HepG2 (cell line): Measurements from ENCODE around the gene FAM187B. TPM values are rescaled to one million over a fixed set of nuclear protein-coding genes. Genes with fewer than 3 reads are reported as not detected.

ENCODE experiments used
- ATAC-seq: fragments of 200-7000 bp; cut with Tn5 transposase; 3 replicates; pipeline ENCODE4 v1.9.1; 2020; ENCODE audit warnings: mild to moderate bottlenecking, moderate library complexity
- BruUV-seq: library from RNA; stranded (reverse); fragments of 400-500 nt; replicated peaks from 2 replicates; lab custom pipeline; 2021; lab: Mats Ljungman, UMichigan
- CTCF ChIA-PET: fragments of 300-600 bp; formaldehyde crosslinking; extraction: SDS; loops from one replicate; lab custom pipeline; 2021; ENCODE audit warnings: low total read pairs, inconsistent platforms, low intra/inter-chr PET ratio; lab: Yijun Ruan, JAX
- POLR2A ChIA-PET: fragments of 350-600 bp; sonication (Branson Sonifier 250); formaldehyde crosslinking; loops from one replicate; lab custom pipeline; 2020; ENCODE audit warnings: antibody characterized with exemption, inconsistent platforms; lab: Yijun Ruan, JAX
- DNase-seq: peaks from one replicate; pipeline ENCODE4 v3.0.0-alpha.2; 2015; ENCODE audit warnings: low spot score
- FAIRE-seq: peaks from 3 replicates; lab custom pipeline; 2011; peaks lifted over from hg19 to GRCh38; lab: Jason Lieb, UNC
- H2AFZ ChIP-seq: one replicate; pipeline ENCODE4 v1.6.1; 2011; ENCODE audit warnings: low read length, inconsistent platforms
- H3K27ac ChIP-seq: fragments of 300-600 bp; 3 replicates; pipeline ENCODE4 v1.8.0; 2011; ENCODE audit warnings: mixed run types, mild to moderate bottlenecking, mixed read lengths, low read length, inconsistent platforms; ENCODE audit not compliant: insufficient read depth; ENCODE audit errors: extremely low read length
- H3K27me3 ChIP-seq, 2 experiments: fragments of 200-600 bp in 1 of 2; 2 replicates in 1 of 2; 3 replicates in 1 of 2; pipeline versions ENCODE4 v1.6.0 to v1.8.0; 2011; ENCODE audit warnings: low read length in 2 of 2, mild to moderate bottlenecking in 2 of 2, moderate library complexity in 2 of 2, inconsistent platforms in 1 of 2; ENCODE audit not compliant: insufficient read depth in 2 of 2, control insufficient read depth in 1 of 2
- H3K36me3 ChIP-seq, 2 experiments: fragments of 200-600 bp in 1 of 2; replicated peaks in 1 of 2; 2 replicates in 1 of 2; 3 replicates in 1 of 2; pipeline versions ENCODE4 v1.5.1 to v1.8.0; 2011; ENCODE audit warnings: low read length in 2 of 2, inconsistent platforms in 1 of 2; ENCODE audit not compliant: insufficient read depth in 2 of 2, control insufficient read depth in 1 of 2
- H3K4me1 ChIP-seq: 2 replicates; pipeline ENCODE4 v1.5.1; 2012; ENCODE audit warnings: low read length, inconsistent platforms; ENCODE audit not compliant: insufficient read depth
- H3K4me2 ChIP-seq: 2 replicates; pipeline ENCODE4 v1.6.0; 2011; ENCODE audit warnings: low read depth, low read length, inconsistent platforms
- H3K4me3 ChIP-seq, 3 experiments: fragments of 200-600 bp in 1 of 3; sonication (generic), shearing (Covaris generic) in 1 of 3; replicated peaks in 1 of 3; 2 replicates each; pipeline ENCODE4 v1.5.1; 2011 to 2016; ENCODE audit warnings: low read length in 3 of 3, inconsistent platforms in 2 of 3, low read depth in 2 of 3, mild to moderate bottlenecking in 2 of 3, control low read depth in 1 of 3, mixed read lengths in 1 of 3; ENCODE audit not compliant: insufficient read depth in 1 of 3
- H3K79me2 ChIP-seq: one replicate; pipeline ENCODE4 v1.6.1; 2011; ENCODE audit warnings: low read length, inconsistent platforms; ENCODE audit not compliant: insufficient read depth
- H3K9ac ChIP-seq: 2 replicates; pipeline ENCODE4 v1.6.0; 2011; ENCODE audit warnings: mild to moderate bottlenecking, low read depth, low read length, inconsistent platforms; ENCODE audit not compliant: insufficient read depth
- H3K9me3 ChIP-seq: 2 replicates; pipeline ENCODE4 v1.5.1; 2012; ENCODE audit warnings: mild to moderate bottlenecking, low read length
- H4K20me1 ChIP-seq: 2 replicates; pipeline ENCODE4 v1.6.0; 2011; ENCODE audit warnings: inconsistent platforms, mild to moderate bottlenecking, low read length, moderate library complexity; ENCODE audit not compliant: insufficient read depth
- AFF4 ChIP-seq: sonication (generic); formaldehyde crosslinking; IDR thresholded peaks from 2 replicates; pipeline ENCODE4 v1.4.0; 2020; ENCODE audit warnings: missing genetic modification reagents
- IRF9 ChIP-seq: sonication (generic); formaldehyde crosslinking; IDR thresholded peaks from 2 replicates; pipeline ENCODE4 v1.8.0; 2022; ENCODE audit warnings: missing genetic modification reagents, mild to moderate bottlenecking, borderline replicate concordance
- KAT8 ChIP-seq: IDR thresholded peaks from 2 replicates; pipeline ENCODE4 v1.6.1; 2016; ENCODE audit warnings: missing genetic modification reagents, missing compliant biosample characterization
- ONECUT2 ChIP-seq: sonication (generic); formaldehyde crosslinking; IDR thresholded peaks from 2 replicates; pipeline ENCODE4 v1.4.0; 2020; ENCODE audit warnings: missing genetic modification reagents
- POLR2G ChIP-seq: fragments of 200-400 bp; formaldehyde crosslinking; IDR thresholded peaks from 2 replicates; pipeline ENCODE4 v1.6.1; 2018; ENCODE audit warnings: mild to moderate bottlenecking, low read depth, low read length, moderate library complexity
- RFXANK ChIP-seq: IDR thresholded peaks from 2 replicates; pipeline ENCODE4 v1.6.1; 2016
- SNAPC5 ChIP-seq: sonication (generic); formaldehyde crosslinking; IDR thresholded peaks from 2 replicates; pipeline ENCODE4 v1.8.1; 2023; ENCODE audit warnings: mild to moderate bottlenecking, missing genetic modification reagents, borderline replicate concordance
- ZNF142 ChIP-seq: sonication (generic); formaldehyde crosslinking; IDR thresholded peaks from 2 replicates; pipeline ENCODE4 v1.4.0; 2020; ENCODE audit warnings: missing genetic modification reagents
- ZNF180 ChIP-seq: sonication (generic); formaldehyde crosslinking; IDR thresholded peaks from 2 replicates; pipeline ENCODE4 v1.4.0; 2020; ENCODE audit warnings: low read depth, missing genetic modification reagents, borderline replicate concordance
- ZNF263 ChIP-seq: sonication (generic); formaldehyde crosslinking; IDR thresholded peaks from 2 replicates; pipeline ENCODE4 v1.4.0; 2020; ENCODE audit warnings: missing genetic modification reagents
- ZNF639 ChIP-seq: conservative IDR thresholded peaks from 2 replicates; pipeline ENCODE4 v1.6.1; 2018; ENCODE audit warnings: missing genetic modification reagents
- ZNF775 ChIP-seq: sonication (generic); formaldehyde crosslinking; IDR thresholded peaks from 2 replicates; pipeline ENCODE4 v1.4.0; 2020; ENCODE audit warnings: missing genetic modification reagents, mild to moderate bottlenecking, moderate library complexity, borderline replicate concordance
- WGBS: methylation state at CpG from one replicate; pipeline ENCODE4 v1.1.6; 2017; ENCODE audit warnings: low lambda C conversion rate; 5-methylcytosine and 5-hydroxymethylcytosine counted together
- in situ Hi-C: cut with HindIII; loops from 2 replicates; pipeline ENCODE4 v1.10.0; 2017; ENCODE audit warnings: low pct_unique_long_range_greater_than_20kb; ENCODE audit not compliant: extremely low pct_ligation_motif_present
- intact Hi-C: fragments of 100-400 bp; cut with micrococcal nuclease; formaldehyde crosslinking; loops from one replicate; pipeline ENCODE4 v1.10.0; 2022; ENCODE audit not compliant: unreplicated experiment
- polyA plus RNA-seq, 8 experiments: library from polyadenylated mRNA; depleted of rRNA in 3 of 8; stranded (reverse) in 7 of 8; unstranded in 1 of 8; fragments of >200 nt; fragmentation: Illumina TruSeq in 4 of 8; extraction: Trizol in 4 of 8; gene quantifications; 2 replicates each; pipeline versions ENCODE4 v1.2.1 to v1.2.3, GENCODE V29; 2011 to 2016; ENCODE audit warnings: low read depth in 4 of 8, missing spikeins in 1 of 8, mixed read lengths in 1 of 8; ENCODE audit not compliant: insufficient read depth in 1 of 8
- total RNA-seq, 5 experiments: library from RNA; depleted of rRNA; stranded (reverse); fragments of >200 nt; fragmentation: Illumina TruSeq; extraction: Trizol; gene quantifications; 2 replicates each; pipeline ENCODE4 v1.2.3, GENCODE V29; 2016; ENCODE audit warnings: low read depth in 1 of 5

FAM187B gene
- total and polyA plus RNA-seq, 2 of the 13 experiments (the other 11 are each of a cell fraction or from before 2014, with no cell fraction given), result not detected

GRCh38 chr19:35231956-35232645 is 3.6 kb upstream of the FAM187B start:
- 58% methylated on average over 8 of the region's 14 CpGs for WGBS
- ATAC-seq (no peak), FAIRE-seq (no peak), DNase-seq (no peak)
- Histone ChIP-seq H3K4me3 (no peak overlapping the region), H3K9me3 (no peaks in the 10 kb centered on the region), H3K79me2 (no peaks in the 10 kb centered on the region), H3K27ac (no peak overlapping the region), H3K9ac (no peak overlapping the region), H3K27me3 (no peaks in the 10 kb centered on the region), H3K4me1 (peaks cover 8% of the 10 kb centered on the region; the same call in 1 of the 2 replicates), H4K20me1 (no peaks in the 10 kb centered on the region), H3K4me2 (no peak overlapping the region), H3K36me3 (no peaks in the 10 kb centered on the region), H2AFZ (no peak overlapping the region)
- in situ Hi-C loops, result no loop called here
- ChIA-PET POLR2A (no interaction called here), CTCF (no interaction called here)
- intact Hi-C loops, result no loop called here
- BruUV-seq, result no TSS peak
- TF ChIP-seq IRF9 (CRISPR knock-in tag), result no peak
- TF ChIP-seq ZNF639, result no peak
- TF ChIP-seq RFXANK (CRISPR knock-in tag), result no peak
- no peak for TF ChIP-seq POLR2G
- no peak for TF ChIP-seq KAT8 (CRISPR knock-in tag)
- TF ChIP-seq ZNF263 (CRISPR knock-in tag), result no peak
- no peak for TF ChIP-seq ZNF180 (CRISPR knock-in tag)
- no peak for TF ChIP-seq ZNF142
- no peak for TF ChIP-seq ZNF775 (CRISPR knock-in tag)
- no peak for TF ChIP-seq SNAPC5
- TF ChIP-seq AFF4, result no peak
- TF ChIP-seq ONECUT2 (CRISPR knock-in tag), result no peak
